GM21390 (cell line): ENCODE measurements around the gene MRPL36.

Experiments
- ATAC-seq: cut with Tn5 transposase; IDR thresholded peaks from one replicate; pipeline ENCODE4 v1.9.1; 2021; ENCODE audit not compliant: unreplicated experiment

Gene MRPL36

GRCh38 chr5:1751026-1751863 lies 48.4 kb downstream of the MRPL36 start:
- ATAC-seq = no peak

DNA sequence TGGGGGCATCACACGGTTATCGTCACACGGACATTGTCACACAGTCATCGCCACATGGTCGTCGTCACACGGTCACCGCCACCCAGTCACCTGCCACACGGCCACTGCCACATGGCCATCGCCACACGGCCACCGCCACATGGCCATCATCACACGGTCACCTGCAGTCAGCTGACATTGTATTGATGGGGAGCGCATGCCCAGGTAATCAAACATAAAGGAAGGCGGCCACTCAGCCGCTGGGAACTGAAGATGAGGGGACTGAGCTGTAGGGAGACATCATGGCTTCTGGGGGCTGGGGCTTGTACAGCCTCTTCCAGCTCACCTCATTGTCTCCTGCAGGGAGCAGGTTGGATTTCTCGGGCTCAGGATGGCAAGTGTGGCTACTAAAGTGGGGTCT lies 49.2 kb downstream of the MRPL36 start:
- no peak for ATAC-seq

GRCh38 chr5:1749346-1750124 lies 50.1 kb downstream of the MRPL36 start:
- no peak for ATAC-seq

- no peak for ATAC-seq
Observed at GRCh38 chr5:1748845-1749244, 50.8 kb downstream of the MRPL36 start.
